Measurements from ENCODE around the gene ACSL1.

ACSL1 gene

GRCh38 chr4:184812199-184812542, 13.6 kb downstream of the ACSL1 start:
- no peak for DNase-seq (ENCODE audit: low read depth in 2 of 2)

DNA sequence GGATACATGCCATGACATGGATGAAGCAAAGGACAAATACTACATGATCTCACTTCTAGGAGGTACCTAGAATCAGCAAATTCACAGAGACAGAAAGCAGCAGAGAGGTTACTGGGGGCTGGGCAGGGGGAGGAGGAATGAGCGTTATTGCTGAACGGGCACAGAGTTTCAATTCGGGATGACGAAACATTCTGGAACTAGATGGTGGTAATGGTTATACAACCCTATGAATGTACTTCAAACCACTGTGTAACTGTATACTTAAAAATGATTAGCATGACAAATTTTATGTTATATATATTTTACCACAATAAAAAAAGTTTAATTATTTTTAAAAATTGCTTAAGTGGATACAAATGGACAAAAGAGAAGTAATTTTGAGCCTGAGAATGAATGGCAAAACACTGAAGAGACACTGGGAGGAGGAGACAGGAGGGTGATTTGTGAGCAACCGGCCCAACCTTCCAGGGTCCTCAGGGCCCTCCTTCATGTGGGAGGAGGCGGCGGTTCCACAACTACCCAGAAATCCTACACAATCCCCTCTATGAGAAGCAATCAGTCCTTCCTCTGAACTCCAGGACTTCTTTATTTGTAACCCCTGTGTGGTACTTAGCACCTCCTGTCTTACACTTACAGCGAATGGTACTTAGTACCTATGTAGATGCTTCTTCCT, 14.1 kb downstream of the ACSL1 start:
- no peak for DNase-seq (ENCODE audit: low read depth in 2 of 2)

- no peak for DNase-seq (ENCODE audit: low read depth in 2 of 2)
Measured at GRCh38 chr4:184810720-184811119, 15.0 kb downstream of the ACSL1 start.

DNA sequence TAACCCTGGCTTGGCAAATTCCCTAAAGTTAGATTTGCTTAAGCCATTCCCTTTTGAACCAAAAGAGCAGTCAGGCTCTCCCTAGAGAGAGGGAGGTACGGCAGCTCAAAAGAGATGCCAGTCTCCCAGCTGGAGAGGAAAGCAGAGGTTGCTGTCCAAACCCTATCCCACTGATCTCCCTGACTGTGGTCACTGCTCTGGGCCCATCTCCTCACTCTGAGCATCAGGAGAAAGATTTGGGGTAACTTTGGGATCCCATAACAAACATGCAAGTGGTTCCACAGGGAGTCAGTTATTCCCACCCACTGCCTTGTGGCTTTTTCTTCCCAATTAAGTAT, 17.1 kb downstream of the ACSL1 start:
- no peak for DNase-seq (ENCODE audit: low read depth in 2 of 2)

DNA sequence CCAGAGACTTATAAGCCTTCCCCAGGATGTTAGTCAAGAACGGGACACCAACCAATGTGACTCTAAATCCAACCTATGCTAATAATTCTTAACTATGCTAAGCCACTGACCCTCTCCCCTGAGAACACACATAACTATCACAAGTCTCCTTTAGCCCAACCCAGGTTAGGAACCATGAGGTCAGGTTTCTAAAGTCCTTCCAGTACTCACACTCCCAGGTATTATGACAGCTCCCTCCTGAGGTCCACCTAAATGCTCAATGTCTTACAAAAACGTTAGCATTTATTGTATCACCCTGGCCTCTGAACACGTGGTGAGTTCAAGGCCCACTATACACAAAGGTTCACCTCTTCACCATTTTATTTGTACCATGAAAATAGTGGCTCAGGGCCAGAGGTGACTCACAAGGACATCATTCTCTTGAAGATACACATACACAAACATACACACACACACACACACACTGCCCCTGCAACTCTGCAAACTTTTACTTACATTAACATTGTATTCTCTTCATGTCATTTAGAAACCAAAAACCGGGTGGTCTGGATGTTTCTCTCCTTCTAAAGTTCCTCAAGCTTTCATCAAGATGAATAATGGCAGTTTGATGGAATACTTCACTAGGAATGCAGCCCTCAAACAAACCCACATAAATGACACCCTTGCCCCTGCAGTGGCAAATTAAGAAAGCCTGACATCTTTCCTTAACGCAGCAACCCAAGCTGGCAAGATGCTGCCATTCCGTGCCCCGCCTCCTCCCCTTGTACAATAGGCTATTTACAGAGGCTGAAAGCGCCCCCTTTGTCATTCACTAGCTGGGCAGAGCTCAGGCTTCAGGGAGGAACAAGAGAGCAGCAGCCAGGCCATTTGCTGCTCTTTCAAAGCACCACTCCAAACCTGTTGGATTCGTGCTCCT, 17.7 kb downstream of the ACSL1 start:
- DNase-seq (ENCODE audit: low read depth in 2 of 2), result no peak

GRCh38 chr4:184807256-184807655, 18.5 kb downstream of the ACSL1 start:
- DNase-seq (ENCODE audit: low read depth in 2 of 2), result no peak

DNA sequence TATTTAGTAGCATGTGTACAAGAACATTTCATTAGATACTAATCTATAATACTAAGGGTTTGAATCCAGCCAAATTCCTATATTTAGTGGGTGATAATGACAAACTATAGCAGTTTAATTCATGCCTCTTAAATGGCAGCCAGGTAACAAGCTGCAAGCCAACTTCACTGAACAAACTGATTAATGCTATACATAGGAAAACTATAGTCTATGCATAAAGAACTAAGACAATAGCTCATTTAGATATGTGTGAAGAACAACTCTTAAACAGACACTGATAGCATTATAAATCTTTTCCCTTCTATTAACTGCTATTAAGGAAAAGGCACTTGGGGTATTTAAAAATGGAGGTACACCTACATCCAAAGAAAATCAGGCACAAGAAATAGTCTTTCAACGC, 19.1 kb downstream of the ACSL1 start:
- no peak for DNase-seq (ENCODE audit: low read depth in 2 of 2)

- no peak for DNase-seq (ENCODE audit: low read depth in 2 of 2)
Measured at GRCh38 chr4:184806229-184806550, 19.6 kb downstream of the ACSL1 start.

- DNase-seq (ENCODE audit: low read depth in 2 of 2), result no peak
Measured at GRCh38 chr4:184805462-184806228, 20.1 kb downstream of the ACSL1 start.

- DNase-seq (ENCODE audit: low read depth in 2 of 2), result no peak
Measured at GRCh38 chr4:184804621-184805020, 21.1 kb downstream of the ACSL1 start.

DNA sequence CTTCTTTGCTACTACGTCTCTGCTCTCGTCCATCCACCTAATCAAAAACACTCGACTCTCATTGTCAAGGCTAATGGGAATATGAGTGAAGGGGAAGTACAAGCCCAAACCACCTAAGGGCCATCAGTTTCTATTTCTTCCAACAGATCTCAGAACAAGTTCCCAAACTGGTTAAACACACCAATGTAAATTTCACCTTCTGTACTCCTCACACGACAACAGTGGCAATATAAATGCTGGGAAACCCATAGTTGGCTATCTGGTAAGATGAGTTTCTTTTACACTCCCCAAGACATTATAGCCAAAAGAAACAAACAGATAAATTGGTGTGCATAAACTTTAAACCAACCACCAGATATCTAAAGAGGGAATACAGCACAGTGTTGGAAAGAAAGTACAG, 21.9 kb downstream of the ACSL1 start:
- no peak for DNase-seq (ENCODE audit: low read depth in 2 of 2)

DNA sequence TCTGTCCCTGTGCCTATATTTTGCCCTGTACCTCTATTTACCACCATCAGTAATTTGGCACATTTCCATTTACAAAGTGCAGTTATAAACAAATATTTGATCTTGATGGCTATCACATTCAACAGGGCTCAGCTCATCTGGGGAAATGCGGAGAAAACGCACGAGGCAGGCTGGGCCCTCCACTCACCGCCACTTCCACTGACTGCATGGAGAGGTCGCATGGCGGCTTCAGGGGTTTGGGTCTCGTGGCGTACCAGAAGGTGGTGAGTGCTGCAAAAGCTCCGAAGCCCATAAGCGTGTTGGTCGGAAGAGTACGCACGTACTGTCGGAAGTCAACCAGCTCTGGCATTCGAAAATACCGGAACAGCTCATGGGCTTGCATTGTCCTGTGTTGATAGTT, 22.6 kb downstream of the ACSL1 start:
- DNase-seq (ENCODE audit: low read depth in 2 of 2), result no peak

DNA sequence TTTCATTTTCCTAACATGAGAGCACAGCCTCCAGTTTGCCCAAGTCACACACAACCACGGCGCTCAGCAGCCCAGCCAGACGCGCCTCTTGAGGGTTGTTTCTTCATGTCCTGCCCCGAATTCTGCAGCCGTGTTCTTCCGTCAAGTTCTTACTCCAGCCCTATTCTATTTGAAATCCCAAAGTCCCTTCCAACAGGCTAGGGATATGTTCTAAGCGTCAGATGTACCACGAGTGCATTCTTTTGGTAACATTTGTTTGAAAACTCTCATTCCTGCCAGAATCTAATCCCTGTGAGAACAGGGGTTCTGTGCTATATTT, 23.1 kb downstream of the ACSL1 start:
- no peak for DNase-seq (ENCODE audit: low read depth in 2 of 2)

- no peak for DNase-seq (ENCODE audit: low read depth in 2 of 2)
Measured at GRCh38 chr4:184801781-184802696, 23.7 kb downstream of the ACSL1 start.

- no peak for DNase-seq (ENCODE audit: low read depth in 2 of 2)
Measured at GRCh38 chr4:184798504-184798903, 27.3 kb downstream of the ACSL1 start.

DNA sequence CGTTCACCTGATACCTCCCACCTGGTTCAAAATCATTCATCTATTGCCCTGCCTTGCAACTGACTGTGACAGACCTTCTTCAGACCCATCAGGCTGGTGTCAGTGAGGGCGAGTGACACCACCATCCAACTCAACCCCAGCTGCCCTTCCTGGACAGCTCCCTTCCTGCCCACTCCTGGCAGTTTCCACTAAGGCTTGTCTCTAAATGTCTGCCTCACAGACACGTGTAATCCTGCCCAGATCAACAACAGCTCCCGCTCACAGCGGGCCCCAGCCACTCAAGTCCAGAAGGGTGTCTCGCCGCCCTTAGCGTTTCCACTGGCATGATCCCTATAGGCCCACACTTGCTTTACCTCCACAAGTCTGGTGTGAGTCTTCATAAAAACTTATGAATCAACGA, 28.9 kb downstream of the ACSL1 start:
- no peak for DNase-seq (ENCODE audit: low read depth in 2 of 2)

GRCh38 chr4:184795214-184795844, 30.4 kb downstream of the ACSL1 start:
- no peak for DNase-seq (ENCODE audit: low read depth in 2 of 2)

DNA sequence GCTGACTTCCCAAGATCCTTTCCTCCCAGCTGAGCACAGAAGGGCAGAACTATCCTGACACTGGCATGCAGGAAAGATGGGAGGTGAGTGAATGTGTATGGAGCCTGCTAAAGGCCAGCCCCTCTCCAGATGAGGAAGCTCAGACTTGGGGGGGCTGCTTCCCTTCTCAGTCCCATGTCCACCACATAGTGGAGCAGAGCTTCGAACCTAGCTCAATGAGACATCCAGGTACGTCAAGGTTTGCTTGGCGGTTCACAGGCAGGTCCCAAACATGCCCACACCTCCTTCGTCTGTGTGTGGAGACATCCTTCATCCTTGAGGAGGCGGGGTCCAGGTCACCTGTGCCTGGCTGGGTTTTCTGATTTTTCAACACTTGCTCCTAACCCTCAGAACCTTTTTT, 31.3 kb downstream of the ACSL1 start:
- no peak for DNase-seq (ENCODE audit: low read depth in 2 of 2)

GRCh38 chr4:184793735-184794355, 31.9 kb downstream of the ACSL1 start:
- no peak for DNase-seq (ENCODE audit: low read depth in 2 of 2)

- peak in 1 of 2 donors; percentile 17 for DNase-seq (ENCODE audit: low read depth in 2 of 2)
Measured at GRCh38 chr4:184792950-184793555, 32.7 kb downstream of the ACSL1 start.

DNA sequence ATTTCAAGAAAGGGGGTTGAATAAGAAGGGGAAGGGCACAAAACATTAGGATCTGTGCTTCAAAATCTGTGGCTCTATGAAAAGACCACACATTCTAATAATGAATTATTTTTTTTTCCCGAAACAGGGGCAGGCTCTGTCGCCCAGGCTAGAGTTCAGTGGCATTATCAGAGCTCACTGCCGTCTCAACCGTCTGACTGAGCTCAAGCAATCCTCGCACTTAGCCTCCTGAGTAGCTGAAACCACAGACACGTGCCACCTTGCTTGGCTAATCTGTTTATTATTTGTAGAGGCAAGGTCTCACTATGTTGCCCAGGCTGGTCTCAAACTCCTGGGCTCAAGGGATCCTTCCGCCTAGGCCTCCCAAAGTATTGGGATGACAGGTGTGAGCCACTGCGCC, 33.4 kb downstream of the ACSL1 start:
- no peak for DNase-seq (ENCODE audit: low read depth in 2 of 2)
